Nephron progenitor cell (in vitro differentiated cells): ENCODE measurements around the gene TRO.

Experiments used
- DNase-seq: peaks from one replicate; pipeline ENCODE4 v3.0.0; 2021
- H3K27ac Mint-ChIP-seq: 2 replicates; pipeline ENCODE4 v1.8.0; 2021; ENCODE audit warnings: mild to moderate bottlenecking, moderate library complexity, mixed read lengths
- H3K27me3 Mint-ChIP-seq: 2 replicates; pipeline ENCODE4 v1.8.0; 2021; ENCODE audit warnings: mild to moderate bottlenecking, low read depth, mixed read lengths; ENCODE audit not compliant: poor library complexity
- H3K36me3 Mint-ChIP-seq: 2 replicates; pipeline ENCODE4 v1.8.0; 2021; ENCODE audit warnings: low read depth, mixed read lengths
- H3K4me1 Mint-ChIP-seq: 2 replicates; pipeline ENCODE4 v1.8.0; 2021; ENCODE audit warnings: mixed read lengths
- H3K4me3 Mint-ChIP-seq: 2 replicates; pipeline ENCODE4 v1.8.0; 2021; ENCODE audit warnings: mild to moderate bottlenecking, moderate library complexity, mixed read lengths
- H3K9me3 Mint-ChIP-seq: 2 replicates; pipeline ENCODE4 v1.8.0; 2021; ENCODE audit warnings: mild to moderate bottlenecking, moderate library complexity, mixed read lengths
- CTCF ChIP-seq: fragments of 200-600 bp; sonication (generic); IDR thresholded peaks from 2 replicates; pipeline ENCODE4 v1.5.0; 2021; ENCODE audit warnings: antibody characterized with exemption

The TRO gene

GRCh38 chrX:54944816-54945215, 24.2 kb downstream of the TRO start:
- Mint-ChIP-seq H3K36me3 (no peaks in the 10 kb centered on the region), H3K4me1 (no peaks in the 10 kb centered on the region), H3K27ac (no peak overlapping the region), H3K27me3 (peaks cover 18% of the 10 kb centered on the region), H3K9me3 (peaks cover 29% of the 10 kb centered on the region), H3K4me3 (no peak overlapping the region)
- no peak for TF ChIP-seq CTCF
- no peak for DNase-seq

- Mint-ChIP-seq H3K27me3 (peaks cover 18% of the 10 kb centered on the region), H3K4me3 (no peak overlapping the region), H3K27ac (no peak overlapping the region), H3K9me3 (peaks cover 29% of the 10 kb centered on the region), H3K4me1 (no peaks in the 10 kb centered on the region), H3K36me3 (no peaks in the 10 kb centered on the region)
- DNase-seq, result no peak
- no peak for TF ChIP-seq CTCF
Observed at GRCh38 chrX:54945224-54945623, 24.6 kb downstream of the TRO start.

- H3K4me3 Mint-ChIP-seq, result no peak overlapping the region
- DNase-seq, result no peak
- H3K36me3 Mint-ChIP-seq, result no peaks in the 10 kb centered on the region
Observed at GRCh38 chrX:54950730-54951375, 30.2 kb downstream of the TRO start.

GRCh38 chrX:54961750-54962149, 41.1 kb downstream of the TRO start:
- no peak overlapping the region for H3K4me3 Mint-ChIP-seq
- no peaks in the 10 kb centered on the region for H3K36me3 Mint-ChIP-seq
- no peak overlapping the region for H3K27ac Mint-ChIP-seq

More at GRCh38 chrX:54950730-54951375, 30.2 kb downstream of the TRO start:
- no peak for TF ChIP-seq CTCF
- Mint-ChIP-seq H3K4me1 (no peaks in the 10 kb centered on the region), H3K9me3 (peaks cover 51% of the 10 kb centered on the region), H3K27me3 (peaks cover 8% of the 10 kb centered on the region), H3K27ac (no peak overlapping the region)

GRCh38 chrX:54964766-54965497, 44.3 kb downstream of the TRO start:
- no peak overlapping the region for H3K4me3 Mint-ChIP-seq
- H3K4me1 Mint-ChIP-seq, result no peaks in the 10 kb centered on the region
- H3K27ac Mint-ChIP-seq, result no peak overlapping the region
- no peak for DNase-seq
- TF ChIP-seq CTCF, result no peak
- H3K9me3 Mint-ChIP-seq, result peaks cover 43% of the 10 kb centered on the region
- no peaks in the 10 kb centered on the region for H3K36me3 Mint-ChIP-seq
- peaks cover 7% of the 10 kb centered on the region for H3K27me3 Mint-ChIP-seq

More at GRCh38 chrX:54961750-54962149, 41.1 kb downstream of the TRO start:
- no peak for DNase-seq
- Mint-ChIP-seq H3K4me1 (no peaks in the 10 kb centered on the region), H3K27me3 (peaks cover 12% of the 10 kb centered on the region), H3K9me3 (peaks cover 38% of the 10 kb centered on the region)
- TF ChIP-seq CTCF, result no peak

GRCh38 chrX:54977387-54977786, 56.8 kb downstream of the TRO start:
- Mint-ChIP-seq H3K9me3 (peaks cover 55% of the 10 kb centered on the region), H3K36me3 (no peaks in the 10 kb centered on the region), H3K27ac (no peak overlapping the region), H3K27me3 (peaks cover 4% of the 10 kb centered on the region), H3K4me3 (no peak overlapping the region), H3K4me1 (no peaks in the 10 kb centered on the region)
- TF ChIP-seq CTCF, result no peak
- no peak for DNase-seq
